HepG2 (cell line): ENCODE results near the gene TPM2. TPM values are rescaled to one million over a fixed set of nuclear protein-coding genes. Genes with fewer than 3 reads are reported as not detected.
A peak's percentile ranks its signal among the peaks of the same experiment; 100 is the strongest.

ENCODE experiments used
- CSRNP1 ChIP-seq: sonication (generic); formaldehyde crosslinking; IDR thresholded peaks from 2 replicates; pipeline ENCODE4 v1.8.1; 2023; ENCODE audit warnings: mild to moderate bottlenecking, missing genetic modification reagents
- EEA1 ChIP-seq: sonication (generic); formaldehyde crosslinking; IDR thresholded peaks from 2 replicates; pipeline ENCODE4 v1.5.1; 2020; ENCODE audit warnings: mild to moderate bottlenecking, missing genetic modification reagents, borderline replicate concordance
- EED ChIP-seq: sonication (generic); formaldehyde crosslinking; IDR thresholded peaks from 2 replicates; pipeline ENCODE4 v1.5.0; 2020; ENCODE audit warnings: mild to moderate bottlenecking, missing genetic modification reagents
- FIP1L1 ChIP-seq: fragments of 200-400 bp; formaldehyde crosslinking; IDR thresholded peaks from 2 replicates; pipeline ENCODE4 v1.6.1; 2018; ENCODE audit warnings: low read depth, mild to moderate bottlenecking, low read length, moderate library complexity, borderline replicate concordance; ENCODE audit not compliant: insufficient read depth
- MIER3 ChIP-seq: IDR thresholded peaks from 2 replicates; pipeline ENCODE4 v1.6.1; 2016; ENCODE audit warnings: missing compliant biosample characterization, borderline replicate concordance
- NFAT5 ChIP-seq: sonication (generic); formaldehyde crosslinking; IDR thresholded peaks from 2 replicates; pipeline ENCODE4 v1.4.0; 2020; ENCODE audit warnings: missing genetic modification reagents
- PHF21A ChIP-seq: sonication (generic); formaldehyde crosslinking; IDR thresholded peaks from 2 replicates; pipeline ENCODE4 v1.5.0; 2020; ENCODE audit warnings: mild to moderate bottlenecking, missing genetic modification reagents
- STAT5B ChIP-seq: sonication (generic); formaldehyde crosslinking; IDR thresholded peaks from 2 replicates; pipeline ENCODE4 v1.4.0; 2020; ENCODE audit warnings: missing genetic modification reagents
- TEAD3 ChIP-seq: optimal IDR thresholded peaks from 2 replicates; pipeline ENCODE3; 2016; ENCODE audit warnings: borderline replicate concordance
- ZEB1 ChIP-seq: IDR thresholded peaks from 2 replicates; pipeline ENCODE4 v1.6.1; 2012; ENCODE audit warnings: mild to moderate bottlenecking, low read depth, inconsistent platforms; ENCODE audit not compliant: insufficient replicate concordance
- ZNF121 ChIP-seq: sonication (generic); formaldehyde crosslinking; IDR thresholded peaks from 2 replicates; pipeline ENCODE4 v1.5.0; 2020; ENCODE audit warnings: mild to moderate bottlenecking, missing genetic modification reagents
- ZNF430 ChIP-seq: sonication (generic); formaldehyde crosslinking; IDR thresholded peaks from 2 replicates; pipeline ENCODE4 v1.9.0; 2021; ENCODE audit warnings: mild to moderate bottlenecking, missing genetic modification reagents
- ZNF446 ChIP-seq: sonication (generic); formaldehyde crosslinking; IDR thresholded peaks from 2 replicates; pipeline ENCODE4 v1.5.0; 2020; ENCODE audit warnings: mild to moderate bottlenecking, missing genetic modification reagents
- ZNF644 ChIP-seq: IDR thresholded peaks from 2 replicates; pipeline ENCODE4 v1.6.1; 2016; ENCODE audit warnings: low read depth
- ZNF780A ChIP-seq: sonication (generic); formaldehyde crosslinking; IDR thresholded peaks from 2 replicates; pipeline ENCODE4 v1.8.0; 2022; ENCODE audit warnings: mild to moderate bottlenecking, missing genetic modification reagents, moderate library complexity
- polyA plus RNA-seq, 8 experiments: library from polyadenylated mRNA; depleted of rRNA in 3 of 8; stranded (reverse) in 7 of 8; unstranded in 1 of 8; fragments of >200 nt; fragmentation: Illumina TruSeq in 4 of 8; extraction: Trizol in 4 of 8; gene quantifications; 2 replicates each; pipeline versions ENCODE4 v1.2.1 to v1.2.3, GENCODE V29; 2011 to 2016; ENCODE audit warnings: low read depth in 4 of 8, missing spikeins in 1 of 8, mixed read lengths in 1 of 8; ENCODE audit not compliant: insufficient read depth in 1 of 8
- total RNA-seq, 5 experiments: library from RNA; depleted of rRNA; stranded (reverse); fragments of >200 nt; fragmentation: Illumina TruSeq; extraction: Trizol; gene quantifications; 2 replicates each; pipeline ENCODE4 v1.2.3, GENCODE V29; 2016; ENCODE audit warnings: low read depth in 1 of 5
- TF ChIP-seq, protein P1 (sequence below): sonication (generic); formaldehyde crosslinking; IDR thresholded peaks from 2 replicates; pipeline ENCODE4 v1.5.0; 2020; ENCODE audit warnings: missing genetic modification reagents, mild to moderate bottlenecking, borderline replicate concordance
- TF ChIP-seq, protein P2 (sequence below): IDR thresholded peaks from 2 replicates; pipeline ENCODE4 v1.6.1; 2016; ENCODE audit warnings: mild to moderate bottlenecking, missing biosample characterization, missing genetic modification reagents
- TF ChIP-seq, protein P3 (sequence below): sonication (generic); formaldehyde crosslinking; IDR thresholded peaks from 2 replicates; pipeline ENCODE4 v1.5.0; 2020; ENCODE audit warnings: missing genetic modification reagents, mild to moderate bottlenecking, borderline replicate concordance
- TF ChIP-seq, protein P4 (sequence below): sonication (generic); formaldehyde crosslinking; IDR thresholded peaks from 2 replicates; pipeline ENCODE4 v1.4.0; 2020; ENCODE audit warnings: mild to moderate bottlenecking, missing genetic modification reagents

Gene TPM2
- total and polyA plus RNA-seq, 2 of the 13 experiments (the other 11 are each of a cell fraction or from before 2014, with no cell fraction given): 3.1 to 10.7 TPM

GRCh38 chr9:35646153-35646532 is 43.6 kb downstream of the TPM2 start (continued):
- TF ChIP-seq NFAT5 (CRISPR knock-in tag) (no peak), PHF21A (0 out of 2 replicates have a peak, but pooled peaks have one; percentile 28), STAT5B (CRISPR knock-in tag) (no peak), EEA1 (CRISPR knock-in tag) (no peak), ZNF644 (no peak), ZNF446 (CRISPR knock-in tag) (no peak), ZEB1 (peak; percentile 85), CSRNP1 (no peak), ZNF430 (CRISPR knock-in tag) (no peak), EED (CRISPR knock-in tag) (peak; percentile 64; the same call in 1 of the 2 replicates), ZNF121 (no peak), MIER3 (CRISPR knock-in tag) (no peak), FIP1L1 (no peak), TEAD3 (peak; percentile 89), ZNF780A (no peak)
- TF ChIP-seq, protein P1, sequence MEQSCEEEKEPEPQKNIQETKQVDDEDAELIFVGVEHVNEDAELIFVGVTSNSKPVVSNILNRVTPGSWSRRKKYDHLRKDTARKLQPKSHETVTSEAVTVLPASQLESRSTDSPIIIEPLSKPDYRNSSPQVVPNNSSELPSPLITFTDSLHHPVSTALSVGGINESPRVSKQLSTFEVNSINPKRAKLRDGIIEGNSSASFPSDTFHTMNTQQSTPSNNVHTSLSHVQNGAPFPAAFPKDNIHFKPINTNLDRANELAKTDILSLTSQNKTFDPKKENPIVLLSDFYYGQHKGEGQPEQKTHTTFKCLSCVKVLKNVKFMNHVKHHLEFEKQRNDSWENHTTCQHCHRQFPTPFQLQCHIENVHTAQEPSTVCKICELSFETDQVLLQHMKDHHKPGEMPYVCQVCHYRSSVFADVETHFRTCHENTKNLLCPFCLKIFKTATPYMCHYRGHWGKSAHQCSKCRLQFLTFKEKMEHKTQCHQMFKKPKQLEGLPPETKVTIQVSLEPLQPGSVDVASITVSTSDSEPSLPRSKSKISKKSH (CRISPR knock-in tag): no peak
- TF ChIP-seq, protein P2, sequence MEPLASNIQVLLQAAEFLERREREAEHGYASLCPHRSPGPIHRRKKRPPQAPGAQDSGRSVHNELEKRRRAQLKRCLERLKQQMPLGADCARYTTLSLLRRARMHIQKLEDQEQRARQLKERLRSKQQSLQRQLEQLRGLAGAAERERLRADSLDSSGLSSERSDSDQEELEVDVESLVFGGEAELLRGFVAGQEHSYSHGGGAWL: no peak
- TF ChIP-seq, protein P3, sequence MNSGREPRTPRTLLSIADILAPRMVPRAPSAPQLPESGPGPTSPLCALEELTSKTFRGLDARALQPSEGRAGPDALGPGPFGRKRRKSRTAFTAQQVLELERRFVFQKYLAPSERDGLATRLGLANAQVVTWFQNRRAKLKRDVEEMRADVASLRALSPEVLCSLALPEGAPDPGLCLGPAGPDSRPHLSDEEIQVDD (CRISPR knock-in tag): no peak
- TF ChIP-seq, protein P4, sequence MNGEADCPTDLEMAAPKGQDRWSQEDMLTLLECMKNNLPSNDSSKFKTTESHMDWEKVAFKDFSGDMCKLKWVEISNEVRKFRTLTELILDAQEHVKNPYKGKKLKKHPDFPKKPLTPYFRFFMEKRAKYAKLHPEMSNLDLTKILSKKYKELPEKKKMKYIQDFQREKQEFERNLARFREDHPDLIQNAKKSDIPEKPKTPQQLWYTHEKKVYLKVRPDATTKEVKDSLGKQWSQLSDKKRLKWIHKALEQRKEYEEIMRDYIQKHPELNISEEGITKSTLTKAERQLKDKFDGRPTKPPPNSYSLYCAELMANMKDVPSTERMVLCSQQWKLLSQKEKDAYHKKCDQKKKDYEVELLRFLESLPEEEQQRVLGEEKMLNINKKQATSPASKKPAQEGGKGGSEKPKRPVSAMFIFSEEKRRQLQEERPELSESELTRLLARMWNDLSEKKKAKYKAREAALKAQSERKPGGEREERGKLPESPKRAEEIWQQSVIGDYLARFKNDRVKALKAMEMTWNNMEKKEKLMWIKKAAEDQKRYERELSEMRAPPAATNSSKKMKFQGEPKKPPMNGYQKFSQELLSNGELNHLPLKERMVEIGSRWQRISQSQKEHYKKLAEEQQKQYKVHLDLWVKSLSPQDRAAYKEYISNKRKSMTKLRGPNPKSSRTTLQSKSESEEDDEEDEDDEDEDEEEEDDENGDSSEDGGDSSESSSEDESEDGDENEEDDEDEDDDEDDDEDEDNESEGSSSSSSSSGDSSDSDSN (CRISPR knock-in tag): peak; percentile 51; the same call in 1 of the 2 replicates
